Stimulated activated CD8-positive, alpha-beta memory T cell treated with anti-CD3 and anti-CD28 coated beads, Interleukin-4, amount 100 ng/mL, for 48 hours (primary cell): Measurements from ENCODE around the gene BAHD1.

Experiments used
- DNase-seq: peaks from one replicate; pipeline ENCODE4 v3.0.0-alpha.2; 2020

BAHD1 gene

DNA sequence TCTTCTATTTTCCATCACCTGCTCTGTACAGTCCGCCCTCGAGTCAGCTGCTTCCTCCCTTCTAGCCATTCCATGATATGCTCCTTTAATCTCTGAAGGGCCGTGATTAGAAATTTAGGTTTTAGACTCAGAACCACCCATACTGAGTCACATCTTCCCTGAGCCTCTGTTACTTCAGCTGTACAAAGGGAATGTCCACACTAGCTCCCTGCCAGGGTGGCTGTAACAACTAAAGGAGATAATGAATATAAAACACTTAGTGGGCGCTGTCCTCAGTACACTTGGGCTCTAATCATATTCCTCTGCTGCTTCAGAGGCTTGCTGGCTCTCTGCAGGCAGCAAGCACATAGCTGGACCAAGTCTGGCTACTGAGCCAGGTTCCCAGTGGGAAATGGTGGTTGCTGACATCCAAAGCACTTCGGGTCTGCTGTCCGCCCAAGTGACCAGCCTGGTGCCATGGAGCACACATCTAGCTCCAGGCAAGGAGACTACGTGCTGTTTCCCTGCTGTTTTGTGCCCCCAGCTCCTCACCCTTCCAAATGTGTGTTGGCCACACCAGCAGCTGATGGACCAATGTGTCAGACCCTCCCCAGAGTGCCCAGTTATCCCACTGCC, 29.1 kb downstream of the BAHD1 start:
- no peak for DNase-seq

DNA sequence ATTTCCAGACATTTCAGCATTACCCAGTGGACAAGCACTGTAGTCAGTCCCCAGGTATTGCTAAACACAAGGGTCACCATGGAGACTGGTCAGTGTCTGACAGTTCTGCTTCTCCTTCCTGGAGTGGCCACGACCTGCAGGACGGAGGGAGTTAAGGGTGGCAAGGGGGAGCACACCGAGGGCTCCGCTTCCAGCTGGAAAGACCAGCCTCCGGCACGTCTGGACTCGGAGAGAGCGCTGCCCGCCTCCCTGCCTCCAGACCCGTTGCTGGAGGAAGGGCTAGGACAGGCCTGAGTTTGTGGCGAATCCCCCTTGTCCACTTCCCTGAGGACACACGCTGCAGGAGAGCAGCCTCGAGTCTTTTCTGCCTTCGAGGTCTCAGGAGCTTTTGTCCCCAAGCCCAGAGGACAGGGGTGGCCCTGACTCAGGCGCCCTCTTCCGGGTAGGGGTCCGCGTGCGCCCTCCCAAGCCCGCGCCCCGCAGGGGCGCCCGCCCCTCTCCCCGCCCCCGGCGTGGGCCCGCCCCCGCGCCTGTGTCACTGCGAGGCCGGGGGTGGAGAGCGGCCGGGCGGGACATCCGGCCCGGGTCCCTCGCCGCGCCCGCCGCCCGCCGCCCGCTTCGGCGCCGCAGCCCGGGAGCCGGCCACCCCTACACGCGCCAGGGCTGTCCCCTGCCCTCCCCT, 29.8 kb downstream of the BAHD1 start, which contains the start of gene CHST14:
TSS of gene CHST14 (plus strand) at position 562 of the 682 bp plus-strand sequence. CDS start 230 bp downstream, outside the sequence.
- DNase-seq, result peak; percentile 63

DNA sequence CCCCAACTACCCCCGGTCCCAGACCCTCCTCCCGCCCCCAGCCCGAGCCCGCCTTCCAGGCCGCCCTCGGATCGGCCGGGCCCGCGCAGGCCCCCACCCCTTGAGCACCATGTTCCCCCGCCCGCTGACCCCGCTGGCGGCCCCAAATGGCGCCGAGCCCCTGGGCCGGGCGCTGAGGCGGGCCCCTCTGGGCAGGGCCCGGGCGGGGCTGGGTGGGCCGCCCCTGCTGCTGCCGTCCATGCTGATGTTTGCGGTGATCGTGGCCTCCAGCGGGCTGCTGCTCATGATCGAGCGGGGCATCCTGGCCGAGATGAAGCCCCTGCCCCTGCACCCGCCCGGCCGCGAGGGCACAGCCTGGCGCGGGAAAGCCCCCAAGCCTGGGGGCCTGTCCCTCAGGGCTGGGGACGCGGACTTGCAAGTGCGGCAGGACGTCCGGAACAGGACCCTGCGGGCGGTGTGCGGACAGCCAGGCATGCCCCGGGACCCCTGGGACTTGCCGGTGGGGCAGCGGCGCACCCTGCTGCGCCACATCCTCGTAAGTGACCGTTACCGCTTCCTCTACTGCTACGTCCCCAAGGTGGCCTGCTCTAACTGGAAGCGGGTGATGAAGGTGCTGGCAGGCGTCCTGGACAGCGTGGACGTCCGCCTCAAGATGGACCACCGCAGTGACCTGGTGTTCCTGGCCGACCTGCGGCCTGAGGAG, 30.5 kb downstream of the BAHD1 start:
- DNase-seq, result peak; percentile 40

DNA sequence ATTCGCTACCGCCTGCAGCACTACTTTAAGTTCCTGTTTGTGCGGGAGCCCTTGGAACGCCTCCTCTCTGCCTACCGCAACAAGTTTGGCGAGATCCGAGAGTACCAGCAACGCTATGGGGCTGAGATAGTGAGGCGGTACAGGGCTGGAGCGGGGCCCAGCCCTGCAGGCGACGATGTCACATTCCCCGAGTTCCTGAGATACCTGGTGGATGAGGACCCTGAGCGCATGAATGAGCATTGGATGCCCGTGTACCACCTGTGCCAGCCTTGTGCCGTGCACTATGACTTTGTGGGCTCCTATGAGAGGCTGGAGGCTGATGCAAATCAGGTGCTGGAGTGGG, 31.0 kb downstream of the BAHD1 start:
- no peak for DNase-seq

DNA sequence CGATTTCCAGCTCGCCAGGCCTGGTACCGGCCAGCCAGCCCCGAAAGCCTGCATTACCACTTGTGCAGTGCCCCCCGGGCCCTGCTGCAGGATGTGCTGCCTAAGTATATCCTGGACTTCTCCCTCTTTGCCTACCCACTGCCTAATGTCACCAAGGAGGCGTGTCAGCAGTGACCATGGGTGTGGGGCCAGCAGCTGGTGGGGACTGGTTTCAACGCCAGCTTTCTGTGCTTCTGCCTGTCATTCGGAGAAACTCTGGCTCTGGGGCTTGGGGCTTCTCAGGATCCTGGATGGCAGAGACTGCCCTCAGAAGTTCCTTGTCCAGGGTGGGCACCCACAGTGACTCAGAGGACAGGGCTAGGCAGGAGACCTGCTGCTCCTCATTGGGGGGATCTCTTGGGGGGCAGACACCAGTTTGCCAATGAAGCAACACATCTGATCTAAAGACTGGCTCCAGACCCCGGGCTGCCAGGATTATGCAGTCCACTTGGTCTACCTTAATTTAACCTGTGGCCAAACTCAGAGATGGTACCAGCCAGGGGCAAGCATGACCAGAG, 31.5 kb downstream of the BAHD1 start:
- DNase-seq, result no peak

DNA sequence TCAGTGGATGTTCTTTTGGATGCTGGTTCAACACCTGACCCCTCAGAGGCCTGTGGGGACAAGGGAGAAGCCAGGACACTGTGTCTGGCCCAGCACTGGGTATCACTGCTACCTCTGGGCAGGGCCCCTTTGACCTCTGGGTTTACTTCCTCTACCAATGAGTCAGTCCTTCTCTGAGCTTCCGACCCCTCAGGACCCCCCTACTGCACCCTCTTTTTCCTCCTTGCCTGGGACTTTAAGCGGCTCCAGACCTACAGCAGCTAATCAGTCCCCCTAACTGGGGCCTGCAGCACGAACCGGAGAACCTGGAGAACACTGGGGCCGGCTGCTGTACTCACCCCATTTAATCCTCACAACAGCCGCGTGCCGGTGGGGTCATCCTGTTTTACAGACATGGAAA, 33.8 kb downstream of the BAHD1 start:
- DNase-seq, result no peak

DNA sequence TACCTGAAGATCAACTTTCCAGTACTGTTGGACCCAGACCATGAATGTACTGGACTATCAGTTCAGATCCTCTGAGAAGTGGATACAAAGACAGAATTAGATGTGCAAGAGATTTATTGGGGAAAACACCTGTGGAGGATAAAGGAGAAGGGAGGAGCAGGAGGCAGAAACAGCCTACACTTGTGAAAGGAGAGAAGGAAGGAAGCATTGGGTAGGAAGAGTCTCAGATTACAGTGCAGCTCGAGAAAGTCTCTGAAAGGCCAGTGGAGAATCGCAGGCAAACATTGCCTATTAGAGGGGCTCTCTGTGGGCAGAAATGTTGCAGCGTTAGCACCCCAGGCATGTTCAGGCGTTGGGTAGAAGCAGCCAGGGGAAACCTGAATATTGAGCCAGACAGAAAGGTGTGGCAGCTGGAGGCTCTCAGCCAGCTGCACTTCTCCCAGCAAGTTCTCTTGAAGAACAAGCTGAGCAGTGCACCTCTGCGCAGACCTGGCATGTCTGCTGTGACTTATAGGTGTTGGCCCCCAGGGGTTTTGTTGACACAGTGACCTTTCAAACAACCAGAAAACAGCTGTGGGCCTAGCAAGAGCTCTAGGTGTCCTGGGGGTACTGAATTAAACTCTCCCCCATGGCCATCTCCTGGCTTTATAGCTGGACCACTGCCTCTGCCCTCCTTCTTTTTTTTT, 37.0 kb downstream of the BAHD1 start:
- no peak for DNase-seq

DNA sequence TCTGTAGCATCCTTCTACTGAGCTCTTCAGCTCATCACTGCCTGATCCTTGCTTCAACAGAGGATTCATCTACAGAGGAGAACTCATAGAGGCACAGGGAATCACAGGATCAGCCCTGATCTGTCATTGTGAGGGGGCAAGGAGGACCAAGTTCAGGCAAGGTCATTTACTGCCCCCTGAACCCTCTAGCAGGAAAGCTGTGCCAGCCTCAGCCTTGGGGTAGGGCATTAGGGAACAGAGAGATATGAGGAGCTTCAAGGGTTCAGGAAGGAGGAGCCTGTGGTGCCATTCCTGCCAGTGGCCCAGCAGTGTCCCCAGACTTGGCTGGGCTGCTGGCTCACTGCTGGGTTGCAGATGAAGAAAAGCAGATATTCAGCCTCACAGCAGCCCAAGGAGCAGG, 38.3 kb downstream of the BAHD1 start:
- no peak for DNase-seq

DNA sequence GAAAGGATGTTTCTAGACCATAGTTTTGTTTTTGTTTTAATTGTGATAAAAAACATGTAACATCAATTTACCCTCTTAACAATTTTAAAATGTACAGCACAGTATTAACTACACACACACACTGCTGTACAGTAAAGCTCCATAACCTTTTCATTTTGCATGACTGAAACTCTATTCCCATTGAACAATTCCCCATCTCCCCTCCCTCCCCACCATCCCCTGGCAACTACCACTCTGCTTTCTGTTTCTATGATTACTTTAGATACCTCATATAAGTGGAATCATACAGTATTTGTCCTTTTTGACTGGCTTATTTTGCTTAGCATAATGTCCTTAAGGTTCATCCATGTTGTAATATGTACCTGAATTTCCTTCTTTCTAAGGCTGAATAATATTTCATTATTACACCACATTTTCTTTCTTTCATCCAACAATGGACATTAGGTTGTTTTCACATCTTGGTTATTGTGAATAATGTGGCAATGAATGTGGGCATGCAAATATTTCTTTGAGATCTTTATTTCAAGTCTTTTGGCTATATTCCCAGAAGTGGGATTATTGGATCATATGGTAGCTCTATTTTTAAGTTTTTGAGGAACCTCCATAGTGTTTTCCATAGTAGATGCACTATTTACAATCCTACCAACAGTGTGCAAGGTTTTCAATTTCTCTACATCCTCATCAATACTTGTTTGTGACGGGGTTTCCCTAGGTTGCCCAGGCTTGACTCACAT, 40.8 kb downstream of the BAHD1 start:
- DNase-seq, result no peak

DNA sequence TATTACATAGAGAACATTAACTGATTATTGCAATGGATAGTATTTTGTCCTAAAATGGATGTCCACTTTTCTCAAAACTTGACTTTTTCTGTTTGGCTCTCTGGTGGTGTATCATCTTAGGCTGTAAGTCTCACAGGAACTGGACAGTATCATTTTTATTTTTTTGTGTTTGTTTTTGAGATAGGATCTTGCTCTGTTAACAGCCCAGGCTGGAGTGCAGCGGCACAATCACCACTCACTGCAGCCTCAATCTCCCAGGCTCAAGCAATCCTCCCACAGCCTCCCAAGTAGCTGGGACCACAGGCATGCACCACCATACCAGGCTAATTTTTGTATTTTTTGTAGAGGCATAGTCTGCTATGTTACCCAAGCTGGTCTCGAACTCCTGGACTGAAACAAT, 43.2 kb downstream of the BAHD1 start:
- no peak for DNase-seq

DNA sequence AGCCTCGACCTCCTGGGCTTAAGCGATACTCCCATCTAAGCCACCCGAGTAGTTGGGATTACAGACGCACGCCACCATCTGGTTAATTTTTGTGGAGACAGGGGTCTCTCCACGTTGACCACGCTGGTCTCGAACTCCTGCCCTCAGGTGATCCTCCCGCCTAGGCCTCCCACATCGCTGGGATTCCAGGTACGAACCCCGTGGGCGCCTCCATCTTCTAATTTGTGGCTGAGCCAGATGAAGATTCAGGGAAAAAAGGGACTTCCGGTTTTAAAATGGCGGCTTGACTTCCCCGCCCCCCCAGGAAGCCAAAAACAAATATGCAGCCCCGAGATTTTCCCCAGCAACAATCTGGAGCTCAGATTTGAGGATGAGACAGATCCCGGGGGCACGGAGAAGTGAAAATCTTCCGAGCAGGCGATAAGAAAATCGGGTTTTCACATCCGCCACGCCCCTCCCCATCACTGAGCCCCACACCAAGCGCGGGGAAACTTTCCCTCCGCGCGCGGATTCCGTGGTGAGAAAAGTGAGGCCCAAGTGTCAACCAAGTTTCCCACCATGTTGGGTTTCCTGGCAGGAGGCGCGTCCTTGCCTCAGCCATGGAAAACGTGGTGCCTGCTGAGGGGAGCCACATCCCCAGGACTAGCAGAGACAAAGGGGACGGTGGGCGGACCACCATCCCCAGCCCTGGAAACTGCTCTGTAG, 45.5 kb downstream of the BAHD1 start:
- no peak for DNase-seq

DNA sequence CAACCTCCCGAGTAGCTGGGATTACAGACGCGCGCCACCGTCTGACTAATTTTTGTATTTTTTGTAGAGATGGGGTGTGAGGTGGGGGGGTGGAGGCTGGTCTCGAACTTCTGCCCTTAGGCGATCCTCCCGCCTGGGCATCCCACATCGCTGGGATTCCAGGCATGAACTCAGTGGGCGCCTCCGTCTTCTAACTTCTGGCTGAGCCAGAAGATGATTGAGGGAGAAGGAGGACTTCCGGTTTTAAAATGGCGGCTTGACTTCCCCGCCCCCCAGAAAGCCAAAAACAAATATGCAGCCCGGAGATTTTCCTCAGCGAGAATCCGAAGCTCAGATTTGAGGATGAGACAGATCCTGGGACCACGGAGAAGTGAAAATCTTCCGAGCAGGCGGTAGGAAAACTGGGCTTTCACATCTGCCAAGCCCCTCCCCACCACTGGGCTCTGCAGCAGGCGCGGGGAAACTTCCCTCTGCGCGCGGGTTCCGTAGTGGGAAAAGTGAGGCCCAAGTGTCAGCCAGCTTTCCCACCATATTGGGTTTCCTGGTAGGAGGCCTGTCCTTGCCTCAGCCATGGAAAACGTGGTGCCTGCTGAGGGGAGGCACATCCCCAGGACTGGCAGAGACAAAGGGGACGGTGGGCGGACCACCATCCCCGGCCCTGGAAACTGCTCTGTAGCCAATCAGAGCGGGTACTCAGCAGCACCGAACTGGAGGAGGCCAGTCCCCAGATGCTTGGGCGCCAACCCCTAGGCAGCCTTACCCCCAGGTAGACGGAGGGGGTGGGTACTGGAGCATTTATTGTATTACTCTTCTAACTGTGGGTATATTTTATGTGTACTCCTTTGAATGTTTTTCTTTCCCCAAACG, 47.3 kb downstream of the BAHD1 start:
- DNase-seq, result no peak

DNA sequence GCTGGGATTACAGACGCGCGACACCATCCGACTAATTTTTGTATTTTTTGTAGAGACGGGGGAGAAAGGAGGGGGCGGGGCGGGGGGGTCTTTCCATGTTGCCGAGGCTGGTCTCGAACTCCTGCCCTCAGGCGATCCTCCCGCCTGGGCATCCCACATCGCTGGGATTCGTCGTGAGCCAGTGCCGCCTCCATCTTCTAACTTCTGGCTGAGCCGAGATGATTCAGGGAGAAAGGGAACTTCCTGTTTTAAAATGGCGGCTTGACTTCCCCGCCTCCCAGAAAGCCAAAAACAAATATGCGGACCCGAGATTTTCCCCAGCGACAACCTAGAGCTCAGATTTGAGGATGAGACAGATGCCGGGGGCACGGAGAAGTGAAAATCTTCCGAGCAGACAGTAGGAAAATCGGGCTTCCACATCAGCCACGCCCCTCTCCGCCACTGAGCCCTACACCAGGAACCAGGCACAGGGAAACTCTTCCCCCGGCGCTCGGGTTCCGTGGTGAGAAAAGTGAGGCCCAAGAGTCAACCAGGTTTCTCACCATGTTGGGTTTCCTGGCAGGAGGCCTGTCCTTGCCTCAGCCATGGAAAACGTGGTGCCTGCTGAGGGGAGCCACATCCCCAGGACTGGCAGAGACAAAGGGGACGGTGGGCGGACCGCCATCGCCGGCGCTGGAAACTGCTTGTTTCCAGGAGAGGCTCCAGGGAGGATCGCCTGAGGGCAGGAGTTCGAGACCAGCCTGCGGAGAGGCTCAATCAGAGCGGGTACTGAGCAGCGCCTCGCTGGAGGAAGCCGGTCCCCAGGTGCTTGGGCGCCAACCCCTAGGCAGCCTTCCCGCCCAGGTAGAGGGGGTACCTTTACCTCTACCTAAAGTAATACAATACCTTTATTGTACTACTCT, 48.8 kb downstream of the BAHD1 start:
- DNase-seq, result no peak

DNA sequence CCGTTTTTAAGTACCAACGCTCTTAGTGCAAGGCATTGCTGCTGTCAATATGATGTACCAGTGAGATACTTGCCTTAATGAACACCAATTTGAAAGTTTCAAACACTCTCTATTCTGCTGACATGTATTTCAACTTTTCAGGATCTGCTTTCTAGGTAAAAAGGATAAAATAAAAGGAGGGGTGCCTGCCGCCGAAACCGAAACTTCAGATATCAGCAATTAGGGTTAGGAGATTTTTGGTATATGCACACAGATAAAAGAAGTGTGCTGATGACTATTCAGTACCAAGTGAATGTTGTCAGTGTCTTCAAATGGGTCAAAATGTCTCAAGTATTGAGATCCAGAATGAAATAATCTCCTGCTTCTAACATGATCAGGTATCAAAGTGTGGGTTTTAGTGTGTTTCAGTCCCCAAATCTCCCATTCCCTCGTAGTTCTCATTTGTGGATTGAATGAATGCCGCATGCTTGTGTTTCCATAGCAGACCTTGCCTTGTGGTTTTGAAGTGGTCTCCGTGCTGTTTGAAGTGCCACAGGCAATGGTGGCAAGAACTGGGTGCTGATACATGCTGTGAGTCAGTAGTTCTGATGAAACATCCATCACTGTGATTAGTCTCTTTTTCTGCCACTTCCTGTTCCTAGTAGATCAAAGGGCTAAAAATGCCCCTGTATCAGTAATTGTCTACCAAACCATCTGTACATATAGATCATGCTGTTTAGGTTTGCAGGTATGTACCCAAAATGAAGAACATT, 52.5 kb downstream of the BAHD1 start:
- peak; percentile 70 for DNase-seq

DNA sequence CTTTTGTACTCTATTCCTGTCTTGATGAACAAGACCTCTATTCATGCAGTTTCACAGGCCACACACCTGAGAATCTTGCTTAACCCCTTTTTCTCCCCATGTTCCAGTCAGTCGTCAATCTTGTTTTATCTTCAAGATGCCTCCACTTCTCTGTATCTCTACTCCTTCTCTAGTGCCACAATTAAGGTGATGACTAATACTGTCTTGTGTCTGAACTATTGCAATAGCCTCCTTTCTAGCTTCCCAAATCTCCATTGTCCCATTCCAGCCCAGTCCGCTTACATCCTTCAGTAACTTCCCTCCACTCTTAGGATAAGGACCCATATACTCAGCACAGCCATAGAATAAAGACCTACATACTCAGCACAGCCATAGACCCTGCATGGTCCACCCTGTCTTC, 54.8 kb downstream of the BAHD1 start:
- DNase-seq, result no peak

DNA sequence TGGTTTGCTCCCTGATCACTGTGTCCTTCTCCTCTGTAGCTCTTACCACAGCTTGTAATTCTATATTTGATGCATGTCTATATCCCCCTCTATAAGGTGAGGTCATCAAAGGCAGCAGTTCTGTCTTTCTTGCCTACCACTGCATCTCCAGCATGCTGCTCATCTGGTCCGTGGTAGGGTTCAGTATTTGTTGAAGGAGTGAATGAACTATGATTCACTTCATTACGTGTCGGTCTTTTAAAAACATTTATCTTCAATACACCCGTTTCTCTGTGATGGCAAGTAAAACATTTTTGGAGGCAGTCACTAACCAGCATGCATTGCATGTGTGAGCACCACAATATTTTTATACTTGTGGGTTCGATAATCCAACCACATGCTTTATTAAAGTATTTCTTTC, 57.7 kb downstream of the BAHD1 start:
- DNase-seq, result no peak

DNA sequence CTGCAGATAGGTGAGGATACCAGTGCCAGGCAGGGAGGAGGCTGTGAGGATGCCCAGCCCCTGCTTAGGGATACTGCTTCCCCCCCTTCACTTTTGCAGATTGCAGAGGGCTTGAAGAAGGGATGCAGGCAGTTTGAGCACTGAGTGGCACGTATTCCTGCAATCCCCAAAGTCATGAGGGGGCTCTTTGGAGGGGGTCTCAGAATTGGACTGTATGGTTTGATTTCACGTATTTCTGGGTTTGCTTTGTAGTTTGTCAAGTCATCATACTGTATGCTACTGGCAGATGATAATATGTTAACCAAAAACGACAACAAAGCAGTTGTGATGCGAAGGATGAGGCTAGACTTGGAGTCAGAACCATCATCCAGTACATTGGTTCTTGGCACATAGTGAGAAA, 58.1 kb downstream of the BAHD1 start:
- no peak for DNase-seq

DNA sequence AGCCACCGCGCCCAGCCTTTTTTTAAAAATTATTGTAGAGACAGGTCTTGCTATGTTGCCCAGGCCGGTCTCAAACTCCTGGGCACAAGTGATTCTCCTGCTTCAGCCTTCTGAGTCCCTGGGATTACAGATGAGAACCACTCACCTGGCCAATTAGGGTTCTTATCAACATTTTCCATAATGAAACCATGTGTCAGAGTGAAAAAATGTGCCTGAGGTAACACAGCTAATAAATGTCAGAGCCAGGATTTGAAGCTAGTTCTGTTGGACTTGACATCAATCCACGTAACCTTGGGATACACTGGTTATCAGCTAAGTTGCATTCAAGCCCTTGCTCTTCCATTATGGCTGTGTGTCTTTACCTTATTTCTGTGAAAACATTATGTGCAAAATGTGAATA, 59.2 kb downstream of the BAHD1 start:
- no peak for DNase-seq
